ENCODE results near the gene CCDC63. TPM values are rescaled to one million over a fixed set of nuclear protein-coding genes. Genes with fewer than 3 reads are reported as not detected.

CCDC63 gene
- total and polyA plus RNA-seq, 2 donors (not counting 3 experiments of a cell fraction or from before 2014, with no cell fraction given): not detected

DNA sequence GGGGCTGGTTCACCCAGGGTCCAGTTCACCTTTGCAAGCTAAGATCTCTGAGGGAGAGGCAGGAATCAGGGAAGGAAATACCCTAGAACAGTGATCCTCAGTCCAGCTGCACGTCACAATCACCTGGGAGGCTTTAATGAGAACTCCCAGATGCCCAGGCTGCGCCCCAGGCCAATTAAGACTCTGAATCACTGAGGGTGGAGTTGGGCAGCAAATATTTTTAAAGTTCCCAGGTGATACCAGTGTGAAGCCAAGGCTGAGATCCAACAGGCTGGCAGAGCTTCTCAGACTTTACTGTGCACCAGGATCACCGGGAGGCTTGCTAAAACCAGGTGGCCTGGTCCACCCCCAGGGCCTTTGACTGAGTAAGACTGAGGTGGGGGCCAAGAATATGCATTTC, 49.8 kb downstream of the CCDC63 start:
- Histone ChIP-seq H3K4me1 (ENCODE audit: control insufficient read depth, extremely low read depth, insufficient read depth, low read length) (peaks cover 9% of the 10 kb centered on the region), H3K9me3 (replicated peaks; ENCODE audit: control insufficient read depth, insufficient read depth, low read length) (no peaks in the 10 kb centered on the region), H3K36me3 (ENCODE audit: control insufficient read depth in 2 of 2, extremely low read depth in 1 of 2, insufficient read depth in 2 of 2, low read length in 2 of 2) (no peaks in the 10 kb centered on the region), H3K27ac (ENCODE audit: insufficient read depth, low read depth, low read length) (no peak overlapping the region), H3K79me2 (ENCODE audit: control insufficient read depth, insufficient read depth, low read length) (no peaks in the 10 kb centered on the region), H3K9ac (replicated peaks; ENCODE audit: extremely low read depth, insufficient read depth, low read length) (no peak overlapping the region), H3K4me3 (replicated peaks in 1 of 3; ENCODE audit: insufficient read depth in 1 of 3, low read depth in 1 of 3, low read length in 3 of 3) (no peak overlapping the region), H3K4me2 (ENCODE audit: insufficient read depth, low read length) (no peak overlapping the region), H3K9me1 (replicated peaks; ENCODE audit: control insufficient read depth, extremely low read depth, insufficient read depth, low read length) (no peaks in the 10 kb centered on the region), H4K20me1 (replicated peaks; ENCODE audit: control insufficient read depth, extremely low read depth, insufficient read depth, low read length) (no peaks in the 10 kb centered on the region), H3K27me3 (ENCODE audit: control insufficient read depth in 2 of 2, insufficient read depth in 2 of 2, low read length in 2 of 2) (peaks cover 0 to 2% of the 10 kb centered on the region in 2 experiments), H2AFZ (ENCODE audit: low read depth, low read length) (no peak overlapping the region)
- CTCF ChIA-PET: interaction anchor here (1.1 to 2.9 kb wide), 4 partner anchors 9 to 60 kb away, joined by 3 to 17 read pairs (median 8); no protein-coding TSS in a partner anchor
- dilution Hi-C loops (cut with MboI; ENCODE audit: extremely low pct_ligation_motif_present, low sequenced_read_pairs) (no loop called here), intact Hi-C loops (cut with micrococcal nuclease) (no loop called here)
- DNase-seq (ENCODE audit: low read depth, low spot score): no peak
- no TSS peak for BruUV-seq (replicated peaks)
- FAIRE-seq: no peak
- TF ChIP-seq, protein P1, sequence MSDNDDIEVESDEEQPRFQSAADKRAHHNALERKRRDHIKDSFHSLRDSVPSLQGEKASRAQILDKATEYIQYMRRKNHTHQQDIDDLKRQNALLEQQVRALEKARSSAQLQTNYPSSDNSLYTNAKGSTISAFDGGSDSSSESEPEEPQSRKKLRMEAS (IDR thresholded peaks at IDR 0.05; ENCODE audit: insufficient read depth, insufficient read length): no peak
- TF ChIP-seq FOS (IDR thresholded peaks at IDR 0.05; ENCODE audit: borderline replicate concordance, insufficient read depth, low read length): no peak
- no peak for TF ChIP-seq JUN (IDR thresholded peaks at IDR 0.05; ENCODE audit: borderline replicate concordance, insufficient read depth, insufficient read length, low read depth)
- no peak for TF ChIP-seq EZH2 (IDR thresholded peaks at IDR 0.05; ENCODE audit: borderline replicate concordance, low read depth, low read length, severe bottlenecking)
- TF ChIP-seq POLR2A (IDR thresholded peaks at IDR 0.05; ENCODE audit: low read depth, low read length): no peak
- no peak for TF ChIP-seq POLR2AphosphoS5 (IDR thresholded peaks at IDR 0.05; ENCODE audit: insufficient read depth, low read depth, low read length)
- POLR2A ChIA-PET: interaction anchor here (1.4 kb wide), 1 partner anchor 20 kb away, joined by 5 read pairs; no protein-coding TSS in a partner anchor

DNA sequence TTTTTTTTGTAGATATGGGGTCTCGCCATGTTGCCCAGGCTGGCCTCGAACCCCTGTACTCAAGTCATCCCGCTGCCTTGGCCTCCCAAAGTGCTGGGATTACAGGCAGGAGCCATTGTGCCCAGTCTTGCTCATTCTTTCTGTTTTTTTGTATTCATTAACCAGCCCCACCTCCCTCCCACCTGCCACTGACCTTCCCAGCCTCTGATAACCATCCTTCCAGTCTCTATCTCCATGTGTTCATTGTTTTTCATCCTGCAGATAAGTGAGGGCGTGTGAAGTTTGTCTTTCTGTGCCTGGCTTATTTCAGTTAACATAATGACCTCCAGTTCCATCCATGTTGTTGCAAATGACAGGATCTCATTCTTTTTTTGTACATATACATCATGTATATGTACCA, 54.6 kb downstream of the CCDC63 start:
- H3K4me2 ChIP-seq (ENCODE audit: insufficient read depth, low read length): no peak overlapping the region
- intact Hi-C loops (cut with micrococcal nuclease) (no loop called here), dilution Hi-C loops (cut with MboI; ENCODE audit: extremely low pct_ligation_motif_present, low sequenced_read_pairs) (no loop called here)
- no peak overlapping the region for H3K9ac ChIP-seq (replicated peaks; ENCODE audit: extremely low read depth, insufficient read depth, low read length)
- H3K79me2 ChIP-seq (ENCODE audit: control insufficient read depth, insufficient read depth, low read length): no peaks in the 10 kb centered on the region
- H3K27ac ChIP-seq (ENCODE audit: insufficient read depth, low read depth, low read length): no peak overlapping the region
- no TSS peak for BruUV-seq (replicated peaks)
- no peak for DNase-seq (ENCODE audit: low read depth, low spot score)
- H3K9me3 ChIP-seq (replicated peaks; ENCODE audit: control insufficient read depth, insufficient read depth, low read length): no peaks in the 10 kb centered on the region
- no peak overlapping the region for H3K4me3 ChIP-seq (replicated peaks in 1 of 3; ENCODE audit: insufficient read depth in 1 of 3, low read depth in 1 of 3, low read length in 3 of 3)
- H4K20me1 ChIP-seq (replicated peaks; ENCODE audit: control insufficient read depth, extremely low read depth, insufficient read depth, low read length): no peaks in the 10 kb centered on the region
- H2AFZ ChIP-seq (ENCODE audit: low read depth, low read length): no peak overlapping the region
- no peaks in the 10 kb centered on the region for H3K36me3 ChIP-seq (ENCODE audit: control insufficient read depth in 2 of 2, extremely low read depth in 1 of 2, insufficient read depth in 2 of 2, low read length in 2 of 2)
- CTCF ChIA-PET: no interaction called here
- H3K9me1 ChIP-seq (replicated peaks; ENCODE audit: control insufficient read depth, extremely low read depth, insufficient read depth, low read length): no peaks in the 10 kb centered on the region
- FAIRE-seq: no peak
- TF ChIP-seq EZH2 (IDR thresholded peaks at IDR 0.05; ENCODE audit: borderline replicate concordance, low read depth, low read length, severe bottlenecking): no peak
- no peak for TF ChIP-seq GATA2 (IDR thresholded peaks at IDR 0.05; ENCODE audit: insufficient read depth, insufficient read length, low read depth, low read length)
- TF ChIP-seq MYC (IDR thresholded peaks at IDR 0.05; ENCODE audit: low read depth, low read length): no peak
- no peak for TF ChIP-seq POLR2AphosphoS5 (IDR thresholded peaks at IDR 0.05; ENCODE audit: insufficient read depth, low read depth, low read length)
- TF ChIP-seq, protein P1 (IDR thresholded peaks at IDR 0.05; ENCODE audit: insufficient read depth, insufficient read length): no peak
- no peak for TF ChIP-seq FOS (IDR thresholded peaks at IDR 0.05; ENCODE audit: borderline replicate concordance, insufficient read depth, low read length)
- TF ChIP-seq, protein P2, sequence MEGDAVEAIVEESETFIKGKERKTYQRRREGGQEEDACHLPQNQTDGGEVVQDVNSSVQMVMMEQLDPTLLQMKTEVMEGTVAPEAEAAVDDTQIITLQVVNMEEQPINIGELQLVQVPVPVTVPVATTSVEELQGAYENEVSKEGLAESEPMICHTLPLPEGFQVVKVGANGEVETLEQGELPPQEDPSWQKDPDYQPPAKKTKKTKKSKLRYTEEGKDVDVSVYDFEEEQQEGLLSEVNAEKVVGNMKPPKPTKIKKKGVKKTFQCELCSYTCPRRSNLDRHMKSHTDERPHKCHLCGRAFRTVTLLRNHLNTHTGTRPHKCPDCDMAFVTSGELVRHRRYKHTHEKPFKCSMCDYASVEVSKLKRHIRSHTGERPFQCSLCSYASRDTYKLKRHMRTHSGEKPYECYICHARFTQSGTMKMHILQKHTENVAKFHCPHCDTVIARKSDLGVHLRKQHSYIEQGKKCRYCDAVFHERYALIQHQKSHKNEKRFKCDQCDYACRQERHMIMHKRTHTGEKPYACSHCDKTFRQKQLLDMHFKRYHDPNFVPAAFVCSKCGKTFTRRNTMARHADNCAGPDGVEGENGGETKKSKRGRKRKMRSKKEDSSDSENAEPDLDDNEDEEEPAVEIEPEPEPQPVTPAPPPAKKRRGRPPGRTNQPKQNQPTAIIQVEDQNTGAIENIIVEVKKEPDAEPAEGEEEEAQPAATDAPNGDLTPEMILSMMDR (IDR thresholded peaks at IDR 0.05; ENCODE audit: extremely low read depth in 1 of 2, insufficient read depth in 1 of 2, low read depth in 1 of 2, low read length in 2 of 2): no peak
- no peak for TF ChIP-seq POLR2A (IDR thresholded peaks at IDR 0.05; ENCODE audit: low read depth, low read length)
- no peak for TF ChIP-seq JUN (IDR thresholded peaks at IDR 0.05; ENCODE audit: borderline replicate concordance, insufficient read depth, insufficient read length, low read depth)
- H3K27me3 ChIP-seq (ENCODE audit: control insufficient read depth in 2 of 2, insufficient read depth in 2 of 2, low read length in 2 of 2): peaks cover 0 to 2% of the 10 kb centered on the region in 2 experiments
- POLR2A ChIA-PET: no interaction called here
- H3K4me1 ChIP-seq (ENCODE audit: control insufficient read depth, extremely low read depth, insufficient read depth, low read length): no peaks in the 10 kb centered on the region

Data from endothelial cell of umbilical vein (primary cell).